ENCODE data around the gene SLC2A9.

GRCh38 chr4:9953089-9953488 lies 68.2 kb downstream of the SLC2A9 start:
- TF ChIP-seq, protein P1, sequence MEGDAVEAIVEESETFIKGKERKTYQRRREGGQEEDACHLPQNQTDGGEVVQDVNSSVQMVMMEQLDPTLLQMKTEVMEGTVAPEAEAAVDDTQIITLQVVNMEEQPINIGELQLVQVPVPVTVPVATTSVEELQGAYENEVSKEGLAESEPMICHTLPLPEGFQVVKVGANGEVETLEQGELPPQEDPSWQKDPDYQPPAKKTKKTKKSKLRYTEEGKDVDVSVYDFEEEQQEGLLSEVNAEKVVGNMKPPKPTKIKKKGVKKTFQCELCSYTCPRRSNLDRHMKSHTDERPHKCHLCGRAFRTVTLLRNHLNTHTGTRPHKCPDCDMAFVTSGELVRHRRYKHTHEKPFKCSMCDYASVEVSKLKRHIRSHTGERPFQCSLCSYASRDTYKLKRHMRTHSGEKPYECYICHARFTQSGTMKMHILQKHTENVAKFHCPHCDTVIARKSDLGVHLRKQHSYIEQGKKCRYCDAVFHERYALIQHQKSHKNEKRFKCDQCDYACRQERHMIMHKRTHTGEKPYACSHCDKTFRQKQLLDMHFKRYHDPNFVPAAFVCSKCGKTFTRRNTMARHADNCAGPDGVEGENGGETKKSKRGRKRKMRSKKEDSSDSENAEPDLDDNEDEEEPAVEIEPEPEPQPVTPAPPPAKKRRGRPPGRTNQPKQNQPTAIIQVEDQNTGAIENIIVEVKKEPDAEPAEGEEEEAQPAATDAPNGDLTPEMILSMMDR (IDR thresholded peaks at IDR 0.05; ENCODE audit: poor library complexity, severe bottlenecking) = no peak
- TF ChIP-seq POLR2AphosphoS5 (IDR thresholded peaks at IDR 0.05) = no peak
- no peak for TF ChIP-seq EP300 (conservative IDR thresholded peaks at IDR 0.05; ENCODE audit: poor library complexity, severe bottlenecking)
- no peak for TF ChIP-seq TAF1 (IDR thresholded peaks at IDR 0.05; ENCODE audit: low read depth)
